Subcutaneous adipose tissue (tissue), 4 donors: ENCODE measurements around the gene CFAP99. TPM values are rescaled to one million over a fixed set of nuclear protein-coding genes. Genes with fewer than 3 reads are reported as not detected.

ENCODE experiments used
- CTCF ChIP-seq: fragments of 450-650 bp; IDR thresholded peaks from one replicate; pipeline ENCODE4 v1.5.1; 2016; ENCODE audit warnings: low read depth, mild to moderate bottlenecking, control low read depth, antibody characterized with exemption, moderate library complexity
- total RNA-seq, 4 donors: library from RNA; depleted of rRNA; stranded (reverse); fragments of >200 nt; gene quantifications; one replicate each; pipeline ENCODE4 v1.1.0, GENCODE V29; 2016

Gene CFAP99
- total RNA-seq, 4 donors from 2014 or later, result not detected

GRCh38 chr4:2394528-2394927, 24.2 kb upstream of the CFAP99 start:
- no peak for TF ChIP-seq CTCF

GRCh38 chr4:2395038-2395437, 23.7 kb upstream of the CFAP99 start:
- no peak for TF ChIP-seq CTCF

- TF ChIP-seq CTCF, result no peak
These were observed 23.2 kb upstream of the CFAP99 start for GRCh38 chr4:2395584-2395983.

- no peak for TF ChIP-seq CTCF
These were observed 21.9 kb upstream of the CFAP99 start for GRCh38 chr4:2396781-2397368.

- TF ChIP-seq CTCF, result no peak
These were observed 21.0 kb upstream of the CFAP99 start for GRCh38 chr4:2397596-2398379.

- no peak for TF ChIP-seq CTCF
These were observed 19.5 kb upstream of the CFAP99 start for GRCh38 chr4:2399216-2399615.

GRCh38 chr4:2399631-2400190, 19.0 kb upstream of the CFAP99 start:
- TF ChIP-seq CTCF, result no peak
